K562 (cell line): ENCODE data around the gene GPRIN1. TPM values are rescaled to one million over a fixed set of nuclear protein-coding genes. Genes with fewer than 3 reads are reported as not detected.

Source experiments
- REST ChIP-seq, 2 experiments: fragments of 450-650 bp; formaldehyde crosslinking in 1 of 2; IDR thresholded peaks; 2 replicates each; pipeline versions ENCODE4 v1.4.0 to v1.6.1; 2014 to 2020; ENCODE audit warnings: mild to moderate bottlenecking in 2 of 2, borderline replicate concordance in 1 of 2, low read depth in 1 of 2
- polyA plus RNA-seq, 8 experiments: library from polyadenylated mRNA; depleted of rRNA in 4 of 8; stranded (reverse) in 5 of 8; unstranded in 3 of 8; fragments of >200 nt; fragmentation: Nextera tagmentation in 2 of 8; fragmentation: Illumina TruSeq in 1 of 8; extraction: Ambion mirVana in 2 of 8; extraction: Trizol in 1 of 8; gene quantifications; 2 replicates each; pipeline versions ENCODE4 v1.2.1 to v1.2.3, GENCODE V29; 2011 to 2014; ENCODE audit warnings: inconsistent platforms in 1 of 8, missing spikeins in 1 of 8
- total RNA-seq, 7 experiments: library from RNA; depleted of rRNA in 6 of 7; stranded (reverse); fragments of >200 nt in 6 of 7; fragmentation: Illumina TruSeq in 2 of 7; extraction: Trizol in 2 of 7; gene quantifications; 2 replicates each; pipeline versions ENCODE4 v1.2.1 to v1.2.3, GENCODE V29; 2011 to 2021; ENCODE audit warnings: low replicate concordance in 1 of 7

GPRIN1 gene
- total and polyA plus RNA-seq, 9 of the 15 experiments (the other 6 are each of a cell fraction or from before 2014, with no cell fraction given): 0.15 to 11.6 (median 4.4) TPM

- TF ChIP-seq REST (IDR thresholded peaks at IDR 0.05; ENCODE audit: borderline replicate concordance) (peak; percentile 37; the same call in 1 of the 2 replicates), REST (CRISPR knock-in tag; IDR thresholded peaks at IDR 0.05; ENCODE audit: low read depth) (no peak)
- TF ChIP-seq, all 486 proteins: peak for 11
These were observed 48.1 kb upstream of the GPRIN1 start (continued) for GRCh38 chr5:176658007-176658599.
